Globus pallidus (tissue), 1 donor: Measurements from ENCODE around the gene DNMT3A.
"Not testable (repeated sequence)": the region's sequence is repeated elsewhere in the genome, so short reads cannot be mapped to it uniquely, and the experiment has no call there.

Experiments
- DNase-seq: peaks from one replicate; pipeline ENCODE4 v3.0.0-alpha.2; 2015; ENCODE audit warnings: low spot score

DNMT3A gene

DNA sequence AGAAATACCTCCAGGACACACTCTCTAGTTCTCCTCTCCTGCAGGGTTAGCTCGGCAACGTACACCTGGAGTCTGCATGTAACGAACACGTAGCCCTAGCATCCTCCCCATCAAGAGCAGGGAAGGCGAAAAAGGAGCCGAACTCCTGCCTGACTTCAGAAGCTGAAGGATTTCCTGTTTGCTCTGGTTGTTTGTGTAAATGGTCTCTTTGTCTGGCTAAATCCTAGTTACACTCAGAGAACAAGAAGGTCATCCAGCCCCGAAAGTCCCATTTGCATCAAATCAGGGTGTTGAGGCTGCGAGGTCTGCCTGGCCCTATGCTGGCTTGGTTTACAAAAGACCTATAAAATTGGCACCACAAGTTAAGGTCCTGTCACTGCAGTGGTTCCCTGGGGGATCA, 107.0 kb downstream of the DNMT3A start:
- DNase-seq: peak; percentile 89

DNA sequence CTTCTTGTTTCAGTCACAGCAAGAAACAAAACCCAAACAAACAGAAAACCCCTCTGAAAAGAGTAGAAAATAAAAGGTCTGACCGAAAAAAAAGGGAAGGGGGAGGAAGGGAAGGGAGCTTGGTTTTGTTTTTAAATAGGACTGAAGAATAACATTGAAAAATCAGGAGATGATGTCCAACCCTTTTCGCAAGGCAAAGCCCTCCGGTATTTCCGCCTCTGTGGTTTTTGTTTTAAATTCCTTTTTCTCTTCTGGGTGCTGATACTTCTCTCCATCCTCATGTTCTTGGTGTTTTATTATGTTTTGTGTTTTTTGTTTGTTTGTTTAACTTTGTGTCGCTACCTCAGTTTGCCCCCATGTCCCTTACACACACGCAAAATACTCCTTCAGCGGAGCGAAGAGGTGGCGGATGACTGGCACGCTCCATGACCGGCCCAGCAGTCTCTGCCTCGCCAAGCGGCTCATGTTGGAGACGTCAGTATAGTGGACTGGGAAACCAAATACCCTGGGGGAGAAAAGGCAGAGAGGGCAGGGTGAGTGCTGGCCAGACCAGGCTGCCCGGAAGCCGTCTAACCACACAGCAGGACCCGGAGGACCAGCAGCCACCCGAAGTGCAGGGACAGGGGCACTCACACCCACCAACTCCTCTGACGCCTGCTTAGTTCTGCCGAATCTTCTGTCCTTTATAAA, 107.7 kb downstream of the DNMT3A start:
- no peak for DNase-seq

DNA sequence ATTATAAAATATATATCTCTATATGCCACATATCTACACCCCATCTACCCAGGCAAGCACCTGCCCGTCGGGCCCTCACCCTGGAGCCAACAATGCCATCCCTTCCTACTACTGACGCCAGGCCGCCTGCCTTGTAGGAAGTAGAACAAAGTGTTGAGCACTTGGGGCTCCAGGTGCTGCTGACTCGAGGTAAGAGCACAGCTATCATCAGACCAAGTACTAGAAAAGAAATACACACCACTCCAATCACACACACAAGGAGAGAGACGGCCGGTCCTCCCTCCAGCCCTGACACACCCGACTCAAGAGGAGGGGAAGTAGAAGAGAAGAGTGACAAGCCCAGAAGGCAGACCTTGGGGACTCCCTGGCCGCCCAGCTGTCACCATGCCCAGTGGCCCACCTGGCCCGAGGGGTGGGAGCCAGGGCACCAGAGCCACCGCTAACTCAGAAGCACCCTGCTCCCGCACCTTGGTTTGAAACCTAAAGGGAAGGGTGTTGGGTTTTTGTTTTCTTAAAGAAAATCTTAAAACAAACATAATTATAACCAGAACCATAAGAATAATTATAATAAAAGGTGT, 109.4 kb downstream of the DNMT3A start:
- DNase-seq: no peak

DNA sequence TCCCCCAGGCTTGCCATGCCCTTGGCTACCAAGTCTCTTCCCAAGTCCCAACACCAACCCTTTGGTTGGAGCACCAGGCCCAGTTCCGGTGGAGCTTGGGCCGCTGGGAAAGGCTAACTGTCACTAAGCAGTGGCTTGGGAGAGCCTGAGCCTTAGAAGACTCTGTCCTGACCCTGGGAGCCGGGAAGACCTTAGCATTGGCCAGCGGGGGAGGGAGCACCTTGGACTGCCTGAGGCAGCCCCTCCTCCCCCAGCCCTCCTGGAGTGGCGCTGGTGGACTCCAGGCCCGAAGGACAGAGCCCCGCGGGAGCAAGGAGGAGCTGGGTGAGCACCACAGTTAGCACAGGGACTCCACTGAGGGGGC, 110.8 kb downstream of the DNMT3A start:
- DNase-seq: no peak

DNA sequence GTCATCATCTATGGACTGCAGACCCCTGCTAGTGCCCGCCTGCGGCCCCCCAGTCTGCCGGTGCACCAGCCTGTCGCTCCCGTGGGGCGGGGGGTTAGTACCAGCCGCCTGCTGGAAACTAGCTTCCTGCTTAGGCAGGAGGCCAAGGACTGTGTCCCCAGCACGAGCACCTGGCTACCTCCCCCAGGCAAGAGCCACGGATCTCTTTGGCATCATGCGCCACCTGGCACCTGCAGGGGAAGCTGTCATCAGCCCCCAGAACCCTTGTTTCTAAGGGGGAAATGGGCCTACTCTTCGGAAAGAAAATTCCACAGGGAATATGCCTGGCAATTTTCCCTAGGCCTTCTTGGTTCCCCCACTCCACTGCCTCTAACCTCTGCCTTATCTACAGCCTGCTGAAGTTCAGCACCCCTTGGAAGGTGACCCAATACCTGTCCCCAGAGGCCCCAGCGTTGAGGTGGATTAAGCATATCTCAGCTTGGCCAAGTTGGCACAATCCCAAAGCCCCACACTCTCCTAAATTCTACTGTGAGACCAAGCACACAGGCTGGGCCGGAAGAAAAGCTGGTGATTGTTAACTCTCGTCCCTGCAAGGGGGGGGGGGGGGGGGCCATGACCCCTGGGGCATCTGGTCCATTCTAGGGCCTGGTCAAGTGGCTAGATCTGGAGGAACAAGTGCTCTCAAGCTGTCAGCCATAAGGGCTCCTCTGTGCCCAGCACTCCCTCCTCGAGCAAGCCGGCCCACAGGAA, 111.4 kb downstream of the DNMT3A start:
- DNase-seq: no peak

DNA sequence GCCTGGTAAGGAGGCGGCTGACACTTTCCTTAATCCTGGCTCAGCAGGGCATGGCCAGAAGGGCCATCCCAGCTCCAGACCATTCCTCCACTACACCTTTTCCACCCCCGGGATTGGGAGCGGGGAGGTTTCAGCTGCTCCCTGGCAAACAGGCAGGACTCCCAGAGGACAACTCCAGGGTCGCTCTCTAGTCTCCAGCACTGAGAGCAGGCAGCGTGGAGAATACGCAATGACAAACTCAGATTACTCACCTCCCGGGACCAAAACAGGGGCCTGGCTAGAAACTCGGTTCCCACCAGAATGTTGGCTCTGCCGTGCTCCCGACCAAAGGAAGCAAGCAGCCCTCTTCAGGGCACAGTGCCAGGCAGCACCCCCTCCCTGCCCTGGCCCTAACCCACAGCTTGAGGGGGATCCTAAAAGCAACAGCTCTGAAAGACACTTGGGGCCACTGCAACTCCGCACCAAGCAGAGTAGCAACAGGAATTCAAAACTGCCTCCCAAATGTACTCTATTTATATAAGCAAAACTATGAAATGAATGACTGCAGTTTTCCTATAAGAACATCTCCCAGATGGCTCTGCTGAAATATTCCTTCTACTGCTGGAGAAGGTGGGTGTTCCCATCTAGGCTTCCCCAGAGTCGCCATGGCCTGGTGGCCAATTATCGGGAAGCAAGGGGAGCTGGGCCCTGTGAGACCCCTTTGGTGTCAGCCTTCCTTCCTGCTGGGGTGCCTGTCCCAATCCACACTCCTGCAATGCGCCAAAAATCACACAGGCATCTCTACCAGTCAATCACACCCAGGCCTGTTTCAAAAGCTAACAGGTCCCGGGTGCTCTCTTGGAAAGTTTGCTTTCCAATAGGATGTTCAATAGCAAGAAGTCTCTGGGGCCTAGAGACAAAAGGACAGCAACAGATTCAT, 112.2 kb downstream of the DNMT3A start:
- DNase-seq: no peak

DNA sequence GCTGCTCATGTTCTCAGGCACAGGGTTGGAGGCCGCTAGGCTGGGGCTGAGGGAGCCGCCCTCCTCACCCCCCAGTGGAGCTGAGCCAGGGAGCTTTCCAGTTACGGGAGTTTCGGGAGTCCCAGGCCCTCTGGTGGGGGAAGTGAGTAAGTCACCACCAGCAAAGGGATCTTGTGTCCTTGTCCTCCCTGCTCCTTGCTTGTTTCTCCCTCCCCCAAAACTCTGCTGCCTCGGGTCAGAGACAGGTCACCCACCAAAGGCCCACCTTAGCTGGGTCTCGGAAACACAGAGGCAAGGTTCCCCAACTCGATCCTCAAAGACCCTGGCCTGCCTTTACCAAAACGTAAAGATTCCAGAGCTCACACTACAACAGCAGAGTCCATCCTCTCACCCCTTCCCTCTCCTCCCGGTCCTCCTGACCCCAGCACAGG, 112.9 kb downstream of the DNMT3A start:
- DNase-seq: peak; percentile 69

DNA sequence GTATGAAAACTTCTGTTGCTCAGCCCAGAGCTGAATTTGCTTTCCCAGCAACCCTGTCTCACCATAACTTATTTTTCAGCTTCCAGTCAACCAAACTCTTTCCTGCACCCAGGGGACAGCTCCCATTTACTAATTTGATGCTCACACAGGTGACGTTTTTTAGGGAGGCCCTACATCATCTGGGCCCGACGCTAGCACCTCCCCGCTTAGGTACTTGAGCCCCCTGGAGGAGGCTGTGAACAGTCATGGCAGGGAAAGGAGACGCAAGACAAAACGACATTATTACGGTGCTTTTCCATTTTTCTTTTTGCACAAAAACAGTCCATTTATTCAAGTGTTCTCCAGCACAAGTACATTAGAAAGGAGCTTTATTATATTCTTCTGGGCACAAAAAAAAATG, 114.1 kb downstream of the DNMT3A start:
- DNase-seq: no peak

DNA sequence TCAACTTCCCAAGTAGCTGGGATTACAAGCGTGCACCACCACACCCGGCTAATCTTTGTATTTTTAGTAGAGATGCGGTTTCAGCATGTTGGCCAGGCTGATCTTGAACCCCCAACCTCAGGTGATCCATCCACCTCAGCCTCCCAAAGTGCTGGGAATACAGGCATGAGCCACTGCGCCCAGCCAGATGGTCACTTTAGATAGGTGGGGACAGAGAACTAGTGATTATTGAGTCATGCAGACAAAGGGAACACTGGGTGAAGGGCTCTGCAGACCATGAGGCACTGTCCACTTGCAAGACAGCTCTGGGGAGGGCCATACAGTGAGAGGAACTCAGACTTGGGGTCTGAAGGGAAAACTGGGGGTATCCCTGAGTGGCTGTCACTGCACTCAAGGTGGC, 114.9 kb downstream of the DNMT3A start:
- DNase-seq: no peak

DNA sequence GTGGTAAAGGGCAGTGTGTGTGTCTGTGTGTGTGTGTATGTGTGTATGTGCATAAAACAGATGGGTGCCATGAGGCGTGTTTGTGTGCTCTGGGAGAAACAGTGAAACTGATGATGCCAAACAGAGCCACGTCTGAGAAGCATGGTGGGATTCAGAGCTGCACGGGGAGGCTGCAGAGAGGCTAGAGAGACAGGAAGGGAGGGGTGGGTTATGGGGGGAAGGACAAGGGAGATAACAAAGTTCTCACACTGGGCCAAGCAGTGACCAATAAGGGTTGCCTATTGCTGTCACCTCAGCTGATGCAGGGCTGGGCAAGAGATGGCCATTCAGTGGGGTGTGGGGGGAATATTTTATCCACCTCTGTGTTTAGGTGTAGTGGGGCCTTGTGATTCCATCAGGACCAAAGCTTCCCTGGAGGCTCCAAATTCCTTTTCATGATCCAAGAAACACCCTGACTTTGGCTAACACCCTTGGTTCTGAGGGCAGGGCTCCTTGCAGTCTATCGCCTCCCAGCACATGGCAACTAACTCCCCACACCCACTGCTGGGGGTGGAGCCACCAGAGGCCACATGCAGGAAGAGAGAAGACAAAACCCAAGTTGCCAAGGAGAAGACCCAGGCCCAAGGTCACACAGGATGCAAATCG, 119.1 kb downstream of the DNMT3A start:
- DNase-seq: no peak

DNA sequence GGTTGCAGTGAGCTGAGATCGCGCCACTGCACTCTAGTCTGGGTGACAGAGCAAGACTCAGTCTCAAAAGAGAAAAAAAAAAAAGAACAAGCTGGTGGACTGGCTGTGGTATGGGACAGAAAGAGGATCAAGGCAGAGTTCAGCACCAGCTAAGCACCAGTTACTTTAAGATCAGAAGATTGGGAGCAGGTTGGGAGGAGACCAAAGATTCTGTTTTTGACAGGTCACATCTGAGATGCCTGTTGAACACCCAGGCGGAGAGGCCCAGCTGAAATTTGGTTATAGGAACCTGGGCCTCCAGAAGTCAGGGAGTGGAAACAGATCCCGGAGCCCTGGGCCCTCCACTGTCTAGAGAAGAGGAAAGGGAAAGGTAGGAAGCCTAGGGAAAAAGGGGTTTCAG, 120.1 kb downstream of the DNMT3A start:
- DNase-seq: no peak

DNA sequence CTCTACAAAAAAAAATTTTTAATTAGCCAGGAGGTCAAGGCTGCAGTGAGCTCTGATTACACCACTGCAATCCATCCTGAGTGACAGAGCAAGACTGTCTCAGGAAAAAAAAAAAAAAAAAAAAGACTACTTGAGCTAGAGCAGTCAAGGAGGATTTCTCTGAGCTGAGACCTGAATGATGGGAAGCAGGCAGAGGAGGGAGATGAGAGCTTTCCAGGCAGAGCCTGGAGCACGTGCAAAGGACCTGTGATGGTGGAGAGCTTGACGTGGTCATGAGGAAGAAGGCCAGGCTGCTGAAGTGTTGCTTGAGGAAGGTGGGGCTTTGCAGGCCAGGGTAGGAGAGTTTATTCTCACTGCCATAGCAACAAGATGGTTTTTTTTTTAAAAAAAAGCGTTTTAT, 121.4 kb downstream of the DNMT3A start:
- no peak for DNase-seq

DNA sequence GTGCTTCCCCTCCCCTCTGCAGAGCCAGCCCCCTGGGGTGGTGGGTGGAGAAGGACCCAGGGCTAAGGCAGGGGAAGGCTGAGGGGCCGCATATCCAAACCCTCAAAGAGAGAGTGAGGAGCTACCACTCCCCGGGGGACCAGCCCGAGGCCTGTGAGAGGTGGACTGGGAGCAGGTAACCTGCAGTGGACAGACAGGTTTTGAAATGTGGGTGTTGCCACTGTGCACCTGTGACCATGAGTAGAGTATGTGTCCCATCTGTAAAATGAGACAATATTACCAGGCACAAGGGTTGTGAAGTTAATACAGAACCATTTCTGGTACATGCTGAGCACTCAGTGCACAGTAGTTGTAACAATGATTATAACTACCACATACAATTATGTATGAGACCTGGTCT, 122.1 kb downstream of the DNMT3A start:
- no peak for DNase-seq

DNA sequence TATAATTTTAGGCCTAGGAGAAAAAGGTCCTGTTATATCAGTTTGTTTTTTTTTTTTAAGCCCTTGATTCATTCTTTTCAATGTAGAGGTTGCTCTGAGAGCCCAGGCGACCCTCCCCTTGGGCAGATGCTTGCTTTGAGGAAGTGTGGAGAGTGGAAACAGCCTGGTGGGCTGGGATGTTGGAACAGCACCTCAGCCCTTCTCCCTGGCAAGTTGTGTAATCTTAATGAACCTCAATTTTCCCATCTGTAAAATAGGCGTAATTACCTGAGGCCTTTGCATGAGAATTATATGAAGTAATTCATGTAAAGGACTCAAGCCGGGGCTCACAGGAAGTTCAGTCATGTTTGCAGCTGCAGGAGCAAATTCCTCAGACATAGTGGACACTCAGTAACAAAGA, 123.6 kb downstream of the DNMT3A start:
- no peak for DNase-seq

DNA sequence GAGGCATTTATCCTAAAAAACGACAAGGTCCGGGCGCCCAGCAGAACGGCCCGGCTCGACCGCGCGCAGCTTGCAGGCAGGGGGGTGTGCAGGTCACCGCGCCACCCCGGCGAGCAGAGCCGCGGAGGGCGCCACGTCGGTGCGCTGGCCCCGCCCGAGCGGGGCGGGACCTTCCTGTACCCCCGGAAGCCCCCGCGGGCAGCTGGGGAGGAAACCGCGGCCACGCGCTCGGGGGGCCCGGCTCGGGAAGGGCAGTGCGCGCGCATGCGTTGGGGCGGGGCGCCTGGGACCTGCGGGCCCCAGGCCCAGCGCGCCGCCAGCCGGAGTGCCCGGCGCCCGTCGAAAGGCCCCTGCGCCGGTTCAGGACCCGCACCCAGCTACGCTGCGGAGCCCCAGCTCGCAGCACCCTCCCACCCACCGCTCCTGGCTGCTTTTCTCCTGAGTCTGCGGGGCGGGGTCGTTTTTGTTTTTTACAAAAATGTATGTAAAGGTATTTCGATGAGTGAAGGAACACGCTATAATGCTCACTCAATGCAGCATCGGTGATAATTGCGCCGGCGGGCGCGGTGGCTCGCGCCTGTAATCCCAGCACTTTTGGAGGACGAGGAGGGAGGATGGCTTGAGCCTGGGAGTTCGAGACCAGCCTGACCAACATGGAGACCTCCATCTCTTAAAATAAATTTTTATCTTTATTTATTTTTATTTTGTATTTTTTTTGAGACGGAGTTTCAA, 125.6 kb downstream of the DNMT3A start:
- peak; percentile 54 for DNase-seq

DNA sequence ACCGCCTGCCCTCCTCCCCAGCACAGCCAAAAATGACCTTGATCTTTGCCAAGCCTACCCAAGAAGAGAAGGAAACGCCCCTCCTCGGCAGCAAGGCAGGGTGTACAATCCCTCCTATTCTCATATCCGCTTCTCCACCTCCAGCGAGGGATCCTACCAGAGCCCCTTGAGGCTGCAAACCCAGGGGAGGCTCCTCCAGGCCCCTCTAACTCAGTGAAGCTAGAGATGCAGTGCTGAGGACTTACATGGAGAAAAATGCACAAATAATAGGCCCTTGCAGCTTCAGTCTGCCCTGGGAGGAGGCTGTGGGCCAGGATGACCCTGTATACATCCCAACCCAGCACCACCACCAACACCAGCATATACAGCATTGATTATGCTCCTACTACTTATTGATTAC, 126.5 kb downstream of the DNMT3A start:
- DNase-seq: no peak

DNA sequence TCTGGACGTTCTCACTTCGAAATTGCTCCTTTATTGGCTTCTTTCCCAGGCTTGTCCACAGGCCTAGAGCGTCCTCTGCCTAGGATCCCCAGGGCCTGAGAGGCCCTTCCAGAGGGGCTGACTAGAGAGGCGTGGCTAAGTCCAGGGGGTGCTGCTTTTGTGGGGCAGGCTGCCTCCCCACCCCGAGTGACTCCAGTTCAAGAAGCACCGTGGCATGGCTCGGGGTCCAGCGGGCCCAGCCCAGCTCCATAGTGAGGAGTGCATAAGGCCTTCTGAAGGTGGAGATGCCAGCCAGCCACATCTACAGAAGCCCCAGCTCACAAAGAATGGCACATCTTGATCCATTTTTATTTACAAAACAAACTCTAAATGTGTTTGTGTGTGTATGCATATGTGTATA, 128.5 kb downstream of the DNMT3A start:
- DNase-seq: no peak

DNA sequence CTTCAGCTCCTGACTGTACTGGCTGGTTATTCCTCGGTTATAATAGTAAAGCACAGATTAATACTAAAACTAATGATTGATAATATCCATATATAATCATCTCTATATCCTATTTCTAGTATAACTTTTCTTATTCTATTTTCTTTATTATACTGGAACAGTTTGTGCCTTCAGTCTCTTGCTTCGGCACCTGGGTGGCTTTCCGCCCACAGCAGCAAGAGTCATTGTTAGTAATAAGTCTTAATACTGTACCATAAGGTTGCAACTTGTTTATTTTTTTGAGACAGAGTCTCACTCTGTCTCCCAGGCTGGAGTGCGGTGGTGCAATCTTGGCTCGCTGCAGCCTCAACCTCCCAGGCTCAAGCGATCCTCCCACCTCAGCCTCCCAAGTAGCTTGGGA, 130.8 kb downstream of the DNMT3A start:
- DNase-seq: not testable (repeated sequence)

DNA sequence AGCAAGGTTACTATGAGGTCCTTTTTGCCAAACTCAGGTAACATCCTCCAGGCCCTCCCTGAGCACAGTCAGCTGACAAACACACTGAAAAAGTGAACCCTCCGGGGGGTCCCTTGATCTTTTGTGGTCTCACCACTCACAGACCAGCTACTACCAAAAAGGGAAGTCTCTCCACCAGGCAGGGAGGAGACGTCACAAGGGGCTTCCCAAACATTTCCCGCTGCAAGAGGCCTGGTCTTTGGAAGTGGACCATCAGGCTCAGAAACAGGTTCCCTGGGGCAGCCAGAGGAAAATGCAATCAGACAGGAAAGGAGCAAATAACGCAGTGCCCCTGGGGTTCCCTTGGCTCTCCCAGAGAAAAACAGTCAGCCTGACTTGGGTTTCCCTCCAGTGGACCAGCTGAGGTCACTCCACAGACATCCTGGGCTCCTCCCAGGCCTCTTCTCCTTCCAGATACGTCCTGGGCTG, 134.6 kb downstream of the DNMT3A start:
- DNase-seq: no peak

DNA sequence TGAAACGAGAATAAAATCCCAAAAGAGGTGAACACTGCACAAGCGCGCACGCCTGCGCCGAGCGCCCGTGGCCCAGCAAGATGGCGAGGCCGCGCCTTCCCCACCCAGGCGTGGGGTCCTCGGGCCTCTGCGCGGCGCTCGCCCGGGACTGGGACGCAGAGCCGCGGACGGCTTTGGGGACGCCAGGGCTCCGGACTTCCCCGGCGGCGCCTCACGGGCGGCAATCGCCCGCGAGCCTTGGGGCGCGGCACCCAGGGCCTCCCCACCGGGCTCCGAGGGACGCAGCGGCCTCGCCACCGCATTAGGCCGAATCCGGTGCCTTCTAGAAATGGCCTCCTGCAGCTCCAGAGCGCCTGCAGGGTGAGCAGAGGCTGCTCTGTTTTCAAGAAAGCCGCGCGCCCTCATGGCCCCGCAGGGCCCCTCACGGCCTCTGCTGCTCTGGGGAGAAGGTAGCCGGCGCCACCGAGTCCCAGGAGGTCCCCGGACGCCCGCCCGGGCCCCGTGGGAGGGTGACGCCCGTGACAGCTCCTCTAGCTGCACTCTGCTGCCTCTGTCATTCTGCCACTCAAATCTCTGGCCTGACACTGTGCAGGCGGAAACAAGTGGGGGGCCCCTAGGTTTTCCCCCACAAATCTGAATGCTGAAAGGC, 137.4 kb downstream of the DNMT3A start:
- DNase-seq: no peak

DNA sequence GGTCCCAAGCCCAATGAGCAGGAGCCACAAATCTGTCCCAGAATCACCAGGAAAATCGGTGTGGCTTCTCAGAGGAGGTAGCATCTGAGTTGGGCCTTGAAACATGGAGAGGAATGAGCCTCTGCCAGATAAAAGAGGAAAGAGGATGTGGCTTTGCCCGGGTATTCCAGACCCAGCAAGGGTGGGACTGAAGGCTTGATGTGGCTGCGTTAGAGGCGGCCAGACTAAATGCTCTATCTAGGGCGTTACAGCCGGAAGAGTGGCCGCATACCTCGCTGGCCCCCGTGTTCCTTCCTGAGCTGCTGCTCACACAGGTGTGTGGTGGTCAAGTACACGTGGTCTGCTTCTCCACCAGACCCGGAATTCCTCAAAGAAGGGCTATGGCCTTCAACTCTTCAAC, 139.4 kb downstream of the DNMT3A start:
- no peak for DNase-seq
